Activated T-helper 1 cell treated with Interleukin-2 at 50 U/mL for 16 hours (primary cell): ENCODE measurements around the gene INSL3.

Source experiments
- DNase-seq: peaks from one replicate; pipeline ENCODE4 v3.0.0-alpha.2; 2020; ENCODE audit warnings: low read depth

The INSL3 gene, protein sequence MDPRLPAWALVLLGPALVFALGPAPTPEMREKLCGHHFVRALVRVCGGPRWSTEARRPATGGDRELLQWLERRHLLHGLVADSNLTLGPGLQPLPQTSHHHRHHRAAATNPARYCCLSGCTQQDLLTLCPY

DNA sequence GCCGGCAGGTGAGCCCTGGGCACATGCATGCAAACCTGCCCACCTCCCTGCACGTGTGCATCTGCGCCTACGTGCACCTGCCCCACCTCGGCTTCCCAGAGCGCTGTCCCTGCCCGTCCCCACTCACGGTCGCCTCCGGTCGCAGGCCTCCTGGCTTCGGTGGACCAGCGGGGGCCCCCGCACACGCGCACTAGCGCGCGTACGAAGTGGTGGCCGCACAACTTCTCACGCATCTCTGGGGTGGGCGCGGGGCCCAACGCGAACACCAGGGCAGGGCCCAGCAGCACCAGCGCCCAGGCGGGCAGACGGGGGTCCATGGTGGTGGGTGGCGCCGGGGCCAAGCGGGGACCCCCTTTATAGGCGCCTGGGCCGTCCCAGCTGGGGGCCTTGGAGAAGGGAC lies at the start of gene INSL3:
Gene INSL3, minus strand, starts transcription at position 330 of the 400 bp plus-strand sequence. Its CDS starts 13 bp downstream, at position 317.
- DNase-seq, result no peak

DNA sequence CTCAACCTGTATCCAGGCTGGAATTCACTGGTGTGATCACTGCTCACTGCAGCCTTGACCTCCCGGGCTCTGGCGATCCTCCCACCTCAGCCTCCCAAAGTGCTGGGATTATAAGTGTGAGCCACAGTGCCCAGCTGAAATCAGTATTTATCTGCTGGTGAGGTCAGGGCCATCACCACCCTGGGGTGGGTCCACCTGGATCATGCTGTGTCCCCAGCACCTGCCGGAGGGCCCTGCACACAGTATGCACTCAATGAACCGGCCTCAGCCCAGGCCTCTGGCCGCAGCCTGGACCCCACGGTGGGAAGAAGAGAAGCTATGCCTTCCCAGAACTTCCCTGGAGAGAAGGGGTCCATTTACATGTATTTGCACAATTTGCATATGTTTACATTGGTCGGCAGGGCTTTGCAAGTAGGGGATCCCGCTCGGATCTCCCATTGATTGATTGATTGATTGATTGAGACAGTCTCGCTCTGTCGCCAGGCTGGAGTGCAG lies 47.8 kb upstream of the INSL3 start:
- DNase-seq, result no peak

DNA sequence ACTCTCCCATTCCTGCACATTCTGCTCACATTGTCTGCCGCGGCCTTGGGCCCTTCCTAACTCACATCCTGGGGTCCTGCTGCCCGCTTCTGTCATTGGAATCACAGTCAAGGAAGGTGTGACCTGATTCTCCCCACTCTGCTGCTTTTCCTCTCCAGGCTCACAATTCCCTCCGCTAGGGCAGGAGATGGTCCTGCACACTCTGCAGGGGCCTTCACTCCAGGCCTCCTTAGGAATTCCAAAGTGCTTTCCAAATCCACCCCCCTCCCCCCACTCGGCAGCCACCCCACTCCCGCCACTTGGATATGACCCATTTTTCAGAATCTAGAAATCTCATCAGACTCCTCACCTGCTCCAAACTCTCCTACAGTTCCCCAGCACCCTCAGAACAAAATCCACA lies 47.4 kb upstream of the INSL3 start:
- no peak for DNase-seq

DNA sequence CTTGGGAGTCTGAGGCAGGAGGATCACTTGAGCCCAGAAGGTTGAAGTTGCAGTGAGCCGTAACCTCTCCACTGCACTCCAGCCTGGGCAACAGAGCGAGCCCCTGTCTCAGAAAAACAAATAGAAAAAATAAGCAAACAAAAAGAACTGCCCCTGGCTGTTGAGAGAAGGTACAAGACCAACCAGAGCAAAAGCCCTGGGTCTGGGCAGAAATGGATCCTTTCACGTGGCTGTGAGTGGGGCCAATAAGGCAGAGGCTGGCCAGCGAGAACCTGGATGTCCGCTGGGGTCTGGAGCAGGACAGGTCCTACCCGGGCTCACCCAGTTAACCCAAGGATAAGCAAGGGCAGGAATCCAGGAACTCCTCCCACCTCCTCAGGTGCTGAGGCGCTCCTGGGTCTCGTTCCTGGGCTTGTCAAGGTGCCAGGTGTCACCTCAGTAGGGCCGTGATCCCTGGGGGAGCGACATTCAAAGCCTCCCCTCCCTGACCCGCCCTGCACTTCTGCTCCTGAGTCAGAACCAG lies 45.7 kb upstream of the INSL3 start:
- no peak for DNase-seq

DNA sequence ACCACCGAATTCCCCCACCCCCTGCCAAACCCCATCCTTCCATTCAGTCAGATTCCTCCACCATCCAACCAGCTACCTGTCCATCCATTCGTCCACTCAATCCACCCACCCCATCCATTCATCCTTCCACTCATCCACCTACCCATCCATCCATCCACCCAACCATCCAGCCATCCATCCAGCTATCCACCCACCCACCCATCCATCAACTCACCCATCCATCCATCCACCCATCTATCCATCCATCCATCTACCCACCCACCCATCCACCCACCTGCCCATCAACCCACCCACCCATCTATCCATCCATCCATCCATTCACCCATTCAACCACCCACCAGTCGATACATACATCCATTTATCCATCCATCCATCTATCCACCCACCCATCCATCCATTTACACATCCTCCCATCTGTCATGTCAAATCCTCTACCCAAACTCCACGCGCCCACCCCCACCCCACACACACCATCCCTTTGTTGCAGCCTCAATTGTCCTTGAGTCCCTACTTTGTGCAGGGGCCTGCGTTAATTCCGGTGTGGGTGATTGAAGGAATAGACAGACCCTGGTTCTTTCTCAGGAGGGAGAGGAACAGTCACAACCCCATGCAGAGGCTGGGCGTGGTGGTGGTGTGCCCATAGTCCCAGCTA lies 45.1 kb upstream of the INSL3 start:
- DNase-seq, result no peak

DNA sequence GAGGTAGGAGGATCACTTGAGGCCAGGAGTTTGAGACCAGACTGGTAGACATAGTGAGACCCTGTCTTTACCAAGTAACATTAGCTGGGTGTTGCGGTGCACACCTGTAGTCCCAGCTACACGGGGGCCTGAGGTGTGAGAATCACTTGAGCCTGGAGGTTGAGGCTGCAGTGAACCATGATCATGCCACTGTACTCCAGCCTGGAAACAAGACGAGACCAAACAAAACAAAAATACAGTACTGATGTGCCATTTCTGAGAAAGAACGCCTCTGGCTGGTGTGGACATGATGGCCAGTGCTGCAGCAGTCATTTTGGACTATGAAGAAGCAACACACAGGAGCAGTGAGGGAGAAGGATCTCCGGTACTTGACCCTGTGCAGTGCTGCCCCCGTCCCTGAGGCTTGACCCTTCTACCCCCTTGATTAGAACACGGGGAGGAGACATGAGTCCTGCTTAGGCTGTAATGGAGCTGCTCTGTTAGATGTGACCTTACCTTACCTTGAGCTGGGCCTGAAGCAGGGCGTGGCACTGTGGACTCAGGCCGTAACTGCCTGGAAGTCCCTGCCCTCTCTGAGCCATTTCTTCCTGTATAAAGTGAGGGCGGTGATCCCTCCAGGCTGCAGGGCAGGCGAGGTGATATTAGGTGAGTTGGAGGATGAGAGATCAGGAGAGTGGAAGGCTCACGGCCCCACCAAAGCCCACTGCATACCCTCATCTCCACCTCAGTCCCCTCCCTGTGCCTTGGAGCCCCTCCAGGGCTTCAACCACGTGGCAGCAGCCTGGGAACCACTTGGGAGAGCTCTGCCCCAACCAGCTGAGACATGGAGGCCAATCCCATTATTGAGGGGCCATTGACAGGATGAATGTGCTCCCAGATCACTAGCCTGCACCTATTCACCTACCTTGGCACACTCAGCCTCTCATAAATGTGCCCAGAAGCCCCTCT lies 44.3 kb upstream of the INSL3 start:
- no peak for DNase-seq

DNA sequence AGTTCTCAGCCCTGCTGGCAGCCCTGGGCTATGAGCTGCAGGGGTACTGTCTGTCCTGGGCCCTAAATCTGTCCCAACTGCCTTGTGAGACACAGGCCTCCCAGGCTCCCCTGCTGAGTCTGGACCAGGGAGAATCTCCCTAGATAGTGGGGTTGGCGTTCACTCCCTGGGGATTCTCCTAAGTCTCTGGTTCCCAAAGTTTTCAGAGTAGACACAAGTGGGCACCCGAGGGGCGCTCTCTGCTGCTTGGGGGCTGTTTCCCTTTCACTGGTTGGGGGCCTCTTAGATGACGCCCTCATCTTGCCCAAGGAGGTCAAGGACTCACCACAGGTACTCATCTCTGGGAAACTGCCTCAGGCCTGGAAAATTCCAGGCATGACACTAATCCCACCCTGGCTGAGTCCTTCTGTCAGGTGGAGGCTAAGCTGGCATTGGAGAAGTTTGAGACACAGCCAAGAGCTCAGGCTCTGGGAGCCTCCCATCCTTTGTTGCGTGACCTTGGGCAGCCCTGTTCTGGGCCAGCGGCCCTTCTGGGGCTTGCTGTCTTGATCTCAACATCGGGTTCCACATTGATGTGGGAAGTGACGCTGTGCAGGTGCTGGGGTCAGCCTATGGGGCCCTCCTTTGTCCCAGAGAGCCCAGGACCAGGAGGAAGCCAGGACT lies 42.3 kb upstream of the INSL3 start:
- DNase-seq, result no peak

DNA sequence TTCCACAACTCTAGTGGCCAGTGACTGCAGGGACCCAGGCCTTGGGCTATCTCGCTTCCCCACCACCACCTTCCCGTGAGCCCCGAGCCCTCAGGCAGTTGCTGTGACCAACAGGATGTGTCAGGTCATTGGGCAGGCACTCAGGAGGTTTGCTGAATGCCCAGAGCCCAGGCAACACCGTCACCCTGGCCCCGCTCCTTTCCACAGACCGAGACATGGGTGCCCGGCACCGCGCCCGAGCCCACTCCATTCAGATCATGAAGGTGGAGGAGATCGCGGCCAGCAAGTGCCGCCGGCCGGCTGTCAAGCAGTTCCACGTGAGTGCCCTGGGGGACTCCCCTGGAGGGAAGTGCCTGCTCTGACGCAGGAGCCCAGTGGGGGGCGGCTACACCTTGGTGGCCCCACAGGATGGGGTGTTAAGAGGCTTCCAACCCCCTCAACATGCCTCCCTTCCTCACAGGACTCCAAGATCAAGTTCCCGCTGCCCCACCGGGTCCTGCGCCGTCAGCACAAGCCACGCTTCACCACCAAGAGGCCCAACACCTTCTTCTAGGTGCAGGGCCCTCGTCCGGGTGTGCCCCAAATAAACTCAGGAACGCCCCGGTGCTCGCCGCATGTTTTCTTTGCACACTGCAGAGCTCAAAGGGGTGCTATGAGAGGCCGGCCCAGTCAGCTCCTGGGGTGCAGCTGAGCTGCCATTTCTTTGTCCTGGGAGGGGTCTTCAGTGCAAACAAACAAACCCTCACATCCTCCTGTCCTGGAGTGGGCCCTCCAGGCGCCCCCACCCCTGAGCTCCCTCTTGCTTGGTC lies 41.6 kb upstream of the INSL3 start:
- no peak for DNase-seq

DNA sequence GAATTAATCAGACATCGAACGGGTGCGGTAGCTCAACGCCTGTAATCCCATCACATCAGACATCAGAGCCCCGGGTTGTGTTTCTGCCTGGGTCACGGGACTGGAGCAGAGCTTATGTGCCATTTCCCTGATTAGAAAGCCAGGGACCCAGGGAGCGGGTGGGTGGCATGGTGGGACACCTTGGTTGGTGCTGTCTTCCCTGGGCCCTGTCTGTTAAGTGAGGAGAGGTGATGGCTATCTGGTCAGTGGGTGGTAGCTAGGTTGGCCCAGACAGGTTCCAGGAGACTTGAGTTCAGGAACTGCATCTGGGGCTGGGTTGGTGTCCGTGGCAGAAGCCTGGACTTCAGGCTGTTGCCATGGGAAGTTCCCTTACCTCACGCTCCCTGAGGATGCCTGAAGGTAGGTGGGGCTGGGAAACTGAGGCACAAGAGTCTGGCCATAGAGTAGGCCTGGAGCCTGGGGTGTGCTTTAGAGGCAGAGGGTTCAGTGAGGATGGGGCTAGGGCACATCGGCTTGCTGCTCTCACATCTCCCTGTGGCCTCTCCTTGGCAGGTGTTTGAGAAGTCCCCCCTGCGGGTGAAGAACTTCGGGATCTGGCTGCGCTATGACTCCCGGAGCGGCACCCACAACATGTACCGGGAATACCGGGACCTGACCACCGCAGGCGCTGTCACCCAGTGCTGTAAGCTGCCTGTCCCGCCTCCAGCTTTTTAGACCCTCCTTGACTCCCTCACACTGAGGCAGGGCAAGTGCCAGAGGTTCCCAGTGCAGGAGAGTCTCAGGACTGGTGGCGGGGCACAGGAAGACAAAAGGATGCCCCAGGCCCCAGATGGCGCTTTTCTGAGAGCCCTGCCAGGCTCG lies 40.5 kb upstream of the INSL3 start:
- DNase-seq, result no peak

DNA sequence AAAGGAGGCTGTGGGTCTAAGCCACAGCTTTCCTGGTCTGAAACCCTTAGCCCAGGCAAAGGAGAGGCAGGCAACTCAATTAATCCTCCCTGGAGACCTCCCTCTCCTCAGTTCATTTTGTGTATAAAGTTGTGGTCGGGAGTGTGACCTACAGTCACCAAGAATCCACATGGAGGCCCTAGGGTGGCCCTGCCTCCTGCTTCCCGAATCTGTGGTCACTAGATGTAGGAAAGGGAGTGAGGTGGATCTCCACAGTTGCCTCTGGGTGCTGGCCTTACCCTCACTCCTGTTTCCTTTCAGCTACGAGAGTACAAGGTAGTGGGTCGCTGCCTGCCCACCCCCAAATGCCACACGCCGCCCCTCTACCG lies 39.7 kb upstream of the INSL3 start:
- DNase-seq, result no peak

DNA sequence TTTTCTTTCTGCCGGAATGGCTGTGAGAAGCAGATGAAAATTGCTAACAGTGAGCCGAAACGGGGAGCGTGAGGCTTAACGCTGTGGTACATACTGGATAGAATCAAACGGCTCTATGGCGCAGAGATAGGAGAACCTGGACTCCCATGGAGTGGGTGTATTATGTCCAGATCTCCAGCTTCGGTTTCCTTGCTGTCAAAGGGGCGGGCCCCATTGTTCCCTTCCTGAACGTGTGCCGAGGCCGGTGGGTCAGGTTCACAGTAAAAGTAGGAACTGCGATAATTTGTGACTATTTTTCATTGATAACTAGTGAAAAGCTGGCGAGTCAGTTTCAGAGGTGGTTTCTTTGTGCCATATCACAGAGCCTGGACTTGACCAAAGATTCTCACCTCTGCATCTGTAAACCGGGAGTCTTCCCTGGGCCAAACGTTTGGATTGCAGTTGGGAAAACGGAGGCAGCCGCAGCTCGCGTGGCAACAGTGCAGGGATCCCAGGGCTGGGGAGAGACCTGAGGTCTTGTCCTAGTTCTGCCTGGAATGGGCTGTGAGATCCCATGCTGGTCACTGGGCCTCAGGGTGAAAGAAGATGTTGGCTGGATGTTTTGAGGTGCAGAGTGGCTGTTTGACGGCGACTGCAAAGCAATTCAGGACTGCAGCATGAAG lies 39.1 kb upstream of the INSL3 start:
- no peak for DNase-seq

DNA sequence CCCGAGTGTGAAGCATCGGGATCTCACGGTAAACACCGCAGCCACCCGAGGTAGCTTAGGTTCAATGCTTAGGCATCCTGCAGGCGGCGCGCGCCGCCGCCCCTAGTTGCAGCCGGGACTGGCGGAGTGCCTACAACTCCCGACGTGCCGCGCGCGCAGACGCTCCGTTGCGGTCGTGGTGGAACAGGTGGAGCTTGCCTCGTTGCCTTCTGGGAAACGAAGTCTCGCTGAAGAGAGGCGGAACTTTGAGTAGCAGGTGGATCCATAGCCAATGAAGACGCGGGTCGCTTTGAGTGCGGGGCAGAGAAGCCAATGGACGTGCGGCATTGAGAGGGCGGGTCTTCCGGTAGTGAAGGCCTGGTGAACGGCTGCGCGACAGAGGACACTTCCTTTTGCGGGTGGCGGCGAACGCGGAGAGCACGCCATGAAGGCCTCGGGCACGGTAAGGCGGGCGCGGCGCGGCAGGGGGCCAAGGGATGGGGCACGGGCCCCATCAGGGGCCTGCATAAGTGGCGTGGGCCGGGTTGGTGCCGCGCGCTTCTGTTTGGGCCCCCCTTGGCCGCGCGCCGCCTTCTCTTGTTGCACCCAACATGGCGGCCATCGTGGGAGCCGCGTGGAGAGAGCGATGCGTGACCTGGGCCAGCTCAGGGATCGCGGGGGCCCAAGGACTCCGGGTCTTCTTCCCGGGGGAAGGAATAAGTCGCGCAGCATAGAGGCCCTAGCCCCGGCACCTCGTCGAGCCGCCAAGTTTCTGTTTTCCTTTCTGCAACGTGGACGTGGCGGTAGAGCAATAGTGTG lies 38.4 kb upstream of the INSL3 start, which contains the start of gene RPL18A:
Gene RPL18A, plus strand, starts transcription at position 378 of the 798 bp plus-strand sequence. Its CDS starts 47 bp downstream, at position 425.
- peak; percentile 99 for DNase-seq

DNA sequence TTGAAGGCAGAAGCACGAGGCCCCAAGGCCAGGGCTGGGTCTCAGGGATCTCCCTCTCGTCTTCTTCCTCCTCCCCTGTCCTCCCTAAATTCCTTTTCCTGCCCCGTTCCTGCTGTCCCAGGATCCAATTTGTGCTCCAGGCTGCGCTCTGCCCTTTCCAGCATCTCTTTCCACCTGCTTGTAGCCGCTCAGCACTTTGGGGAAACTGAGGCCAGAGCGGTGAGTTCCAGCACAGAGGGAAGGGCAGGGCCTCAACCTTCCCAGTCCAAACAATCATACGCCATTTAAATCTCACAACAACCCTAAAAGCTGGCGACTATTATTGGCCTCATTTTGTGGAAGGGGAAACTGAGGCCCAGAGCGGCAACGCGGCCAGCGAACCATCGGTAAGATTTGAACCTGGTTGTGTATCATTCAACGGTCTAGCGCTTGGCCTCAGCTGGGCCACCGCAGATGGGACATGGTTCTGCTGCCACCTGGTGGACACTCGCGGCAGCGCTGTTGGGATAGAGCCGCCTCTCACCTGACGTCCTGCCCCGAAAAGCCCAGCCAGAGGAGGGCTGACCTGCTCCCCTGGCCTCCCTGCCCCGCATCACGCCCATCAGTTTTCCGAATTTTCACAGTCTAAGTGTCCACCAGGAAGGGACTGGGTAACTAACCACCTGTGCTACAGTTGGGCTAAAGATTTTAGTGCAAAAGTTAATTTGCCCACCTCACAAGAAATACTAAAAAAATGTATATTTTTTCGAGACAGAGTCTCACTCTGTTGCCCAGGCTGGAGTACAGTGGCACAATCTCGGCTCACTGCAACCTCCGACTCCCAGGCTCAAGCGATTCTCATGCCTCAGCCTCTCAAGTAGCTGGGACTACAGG lies 34.2 kb upstream of the INSL3 start:
- peak; percentile 80 for DNase-seq

DNA sequence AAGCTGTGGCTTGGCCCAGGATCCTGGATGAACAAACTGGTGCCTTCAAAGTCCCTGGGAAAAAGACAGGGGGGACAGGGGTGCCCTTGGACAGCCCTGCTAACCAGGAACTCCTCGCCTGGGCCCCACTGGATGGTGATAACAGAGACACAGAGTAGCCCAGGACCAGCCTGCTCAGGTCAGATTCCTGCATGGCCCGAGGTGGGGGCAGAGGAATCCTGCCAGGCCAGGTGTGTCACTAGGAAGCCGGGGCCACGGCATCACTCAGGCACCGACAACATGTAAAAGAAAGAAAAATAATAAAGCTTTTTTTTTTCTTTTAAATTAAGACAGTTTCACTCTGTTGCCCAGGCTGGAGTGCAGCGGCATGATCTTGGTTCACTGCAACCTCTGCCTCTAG lies 32.7 kb upstream of the INSL3 start:
- no peak for DNase-seq

DNA sequence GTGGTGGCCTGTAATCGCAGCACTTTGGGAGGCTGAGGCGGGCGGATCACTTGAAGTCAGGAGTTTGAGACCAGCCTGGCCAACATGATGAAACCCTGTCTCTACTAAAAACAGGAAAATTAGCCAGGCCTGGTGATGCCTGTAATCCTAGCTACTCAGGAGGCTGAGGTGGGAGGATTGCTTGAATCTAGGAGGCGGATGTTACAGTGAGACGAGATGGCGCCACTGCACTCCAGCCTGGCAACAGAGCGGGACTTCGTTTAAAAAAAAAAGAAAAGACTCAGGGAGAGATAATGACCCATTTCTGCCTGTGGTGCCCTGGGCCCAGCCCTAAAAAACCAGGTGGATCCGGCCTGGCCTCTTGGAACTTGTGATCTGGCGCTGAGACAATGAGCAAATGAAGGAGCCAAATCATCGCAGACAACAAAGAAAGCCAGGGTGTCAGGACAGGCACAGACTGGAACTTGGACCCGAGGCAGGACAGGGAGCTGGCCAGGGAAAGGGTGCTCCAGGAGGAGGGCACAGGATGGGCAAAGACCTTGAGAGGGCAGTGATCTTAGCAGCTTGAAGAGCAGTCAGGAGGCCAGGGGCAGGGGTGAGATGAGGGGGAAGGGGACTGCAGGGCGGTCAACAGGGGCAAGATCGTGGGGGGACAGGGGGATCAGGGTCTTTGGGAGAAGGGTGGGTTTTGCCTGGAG lies 27.4 kb upstream of the INSL3 start:
- no peak for DNase-seq

DNA sequence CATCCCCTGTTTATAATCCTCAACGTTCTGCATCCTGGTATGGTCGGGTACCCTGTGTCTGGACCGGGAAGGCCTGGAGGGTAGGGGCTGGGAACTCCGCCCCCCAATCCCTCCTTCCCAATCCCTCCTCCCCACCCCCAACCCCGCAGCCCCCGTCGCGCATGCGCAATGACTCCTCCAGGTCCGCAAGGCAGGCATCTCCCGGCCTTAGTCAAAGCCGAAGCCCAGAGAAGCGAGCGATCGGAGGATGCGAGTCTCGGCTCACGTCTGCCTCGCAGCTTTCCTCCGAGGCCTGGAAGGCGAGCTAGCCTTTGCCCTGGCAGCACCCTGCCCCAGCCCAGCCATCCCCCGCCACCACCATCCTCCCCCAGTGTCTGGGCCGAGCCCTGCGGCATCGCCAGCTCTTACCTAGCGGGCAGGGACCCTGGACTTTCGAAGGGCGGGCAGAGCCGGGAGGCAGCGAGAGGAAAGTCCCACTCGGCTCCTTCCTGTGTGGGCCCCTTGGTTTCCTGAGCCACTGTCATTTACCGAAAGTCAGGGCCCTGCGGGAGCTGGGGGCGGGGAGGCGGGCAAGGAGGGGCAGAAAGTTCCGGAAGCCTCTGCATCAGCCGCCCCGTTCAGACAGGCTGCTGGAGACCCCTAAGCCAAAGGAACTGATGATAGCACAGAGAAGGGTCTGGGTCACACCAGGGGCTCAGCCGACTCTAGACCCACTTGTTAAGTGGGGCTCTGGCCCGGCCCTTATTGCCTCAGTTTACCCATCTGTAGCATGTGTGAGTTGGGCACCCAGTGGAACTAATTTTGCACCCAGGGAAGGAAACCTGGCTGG lies 26.4 kb upstream of the INSL3 start, which contains the start of gene JAK3:
Gene JAK3, minus strand, starts transcription at position 445 of the 829 bp plus-strand sequence. CDS start 3,565 bp downstream, outside the sequence.
- peak; percentile 69 for DNase-seq
